Cardiac muscle cell (in vitro differentiated cells and primary cell): ENCODE results near the gene ARHGEF17. TPM values are rescaled to one million over a fixed set of nuclear protein-coding genes. Genes with fewer than 3 reads are reported as not detected.

Source experiments
- DNase-seq, 2 donors: peaks; one replicate each; pipeline versions ENCODE4 v3.0.0 to v3.0.0-alpha.2; 2010 to 2017; ENCODE audit warnings: low read depth in 1 of 2, low spot score in 1 of 2
- H3K27ac ChIP-seq: fragments of 200-600 bp; sonication (generic); 2 replicates; pipeline ENCODE4 v1.5.1; 2016
- H3K27me3 ChIP-seq: fragments of 200-600 bp; sonication (generic); 2 replicates; pipeline ENCODE4 v1.6.0; 2016; ENCODE audit warnings: control low read depth
- H3K36me3 ChIP-seq: fragments of 200-600 bp; sonication (generic); 2 replicates; pipeline ENCODE4 v1.5.1; 2016; ENCODE audit warnings: control low read depth
- H3K4me1 ChIP-seq: fragments of 200-600 bp; sonication (generic); 2 replicates; pipeline ENCODE4 v1.8.1; 2017; ENCODE audit warnings: low read depth, mild to moderate bottlenecking, mixed run types
- H3K4me3 ChIP-seq: fragments of 200-600 bp; sonication (generic); 2 replicates; pipeline ENCODE4 v1.5.1; 2016; ENCODE audit warnings: mild to moderate bottlenecking
- H3K9me3 ChIP-seq: fragments of 200-600 bp; sonication (generic); 2 replicates; pipeline ENCODE4 v1.5.1; 2017; ENCODE audit warnings: low read depth, mild to moderate bottlenecking, control low read depth
- polyA plus RNA-seq: library from polyadenylated mRNA; unstranded; fragments of >200 nt; fragmentation: Nextera tagmentation; extraction: Ambion mirVana; gene quantifications from 2 replicates; pipeline ENCODE4 v1.2.1, GENCODE V29; 2016
- total RNA-seq: library from RNA; depleted of rRNA; stranded (reverse); fragments of >200 nt; gene quantifications from 2 replicates; pipeline ENCODE4 v1.2.3, GENCODE V29; 2016
- TF ChIP-seq, protein P1 (sequence below): IDR thresholded peaks from 2 replicates; pipeline ENCODE4 v1.5.1; 2012; ENCODE audit warnings: low read depth, mild to moderate bottlenecking, low read length

Gene ARHGEF17
- total and polyA plus RNA-seq, 2 experiments from 2014 or later = 26.5 to 60.3 TPM

DNA sequence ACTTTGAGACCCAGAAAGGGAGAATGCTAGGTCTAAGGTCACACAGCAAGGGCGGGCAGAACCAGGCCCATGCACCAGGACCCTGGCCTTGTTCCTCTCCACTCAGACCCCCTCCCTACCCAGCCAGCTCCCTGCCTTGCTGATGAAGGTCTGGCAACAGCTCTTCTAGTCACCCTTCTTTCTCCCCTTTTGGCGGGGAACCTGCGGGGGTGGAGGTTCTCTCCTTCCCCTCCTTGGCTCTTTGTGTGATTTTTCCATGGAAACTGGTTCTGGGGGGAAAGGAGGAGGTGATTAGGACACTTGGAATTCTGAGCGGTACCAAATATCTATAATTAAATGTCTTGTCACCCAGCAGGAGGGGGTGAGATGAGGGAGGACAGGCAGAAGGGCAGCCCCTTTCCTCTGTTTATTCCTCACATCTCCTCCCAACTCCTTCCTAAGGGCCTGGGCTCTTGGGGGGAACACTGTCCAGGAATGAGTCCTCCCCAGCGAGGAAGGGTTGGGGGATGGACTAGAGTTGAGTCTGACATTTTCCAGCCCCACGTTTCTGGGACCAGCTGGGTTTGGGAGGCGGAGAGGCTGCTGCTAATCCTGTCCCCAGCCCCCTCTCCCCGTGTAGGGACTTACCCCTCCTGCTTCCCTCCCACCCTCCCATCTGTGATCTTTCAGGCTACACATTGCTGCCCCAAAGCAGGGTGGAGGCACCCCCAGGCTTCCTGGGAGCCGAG lies 7.4 kb downstream of the ARHGEF17 start:
- Histone ChIP-seq H3K27ac (peak overlapping the region; percentile 97), H3K36me3 (no peaks in the 10 kb centered on the region), H3K4me1 (peaks cover 50% of the 10 kb centered on the region), H3K9me3 (no peaks in the 10 kb centered on the region), H3K4me3 (no peak overlapping the region), H3K27me3 (no peaks in the 10 kb centered on the region)
- TF ChIP-seq, protein P1, sequence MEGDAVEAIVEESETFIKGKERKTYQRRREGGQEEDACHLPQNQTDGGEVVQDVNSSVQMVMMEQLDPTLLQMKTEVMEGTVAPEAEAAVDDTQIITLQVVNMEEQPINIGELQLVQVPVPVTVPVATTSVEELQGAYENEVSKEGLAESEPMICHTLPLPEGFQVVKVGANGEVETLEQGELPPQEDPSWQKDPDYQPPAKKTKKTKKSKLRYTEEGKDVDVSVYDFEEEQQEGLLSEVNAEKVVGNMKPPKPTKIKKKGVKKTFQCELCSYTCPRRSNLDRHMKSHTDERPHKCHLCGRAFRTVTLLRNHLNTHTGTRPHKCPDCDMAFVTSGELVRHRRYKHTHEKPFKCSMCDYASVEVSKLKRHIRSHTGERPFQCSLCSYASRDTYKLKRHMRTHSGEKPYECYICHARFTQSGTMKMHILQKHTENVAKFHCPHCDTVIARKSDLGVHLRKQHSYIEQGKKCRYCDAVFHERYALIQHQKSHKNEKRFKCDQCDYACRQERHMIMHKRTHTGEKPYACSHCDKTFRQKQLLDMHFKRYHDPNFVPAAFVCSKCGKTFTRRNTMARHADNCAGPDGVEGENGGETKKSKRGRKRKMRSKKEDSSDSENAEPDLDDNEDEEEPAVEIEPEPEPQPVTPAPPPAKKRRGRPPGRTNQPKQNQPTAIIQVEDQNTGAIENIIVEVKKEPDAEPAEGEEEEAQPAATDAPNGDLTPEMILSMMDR = no peak
- DNase-seq = no peak

DNA sequence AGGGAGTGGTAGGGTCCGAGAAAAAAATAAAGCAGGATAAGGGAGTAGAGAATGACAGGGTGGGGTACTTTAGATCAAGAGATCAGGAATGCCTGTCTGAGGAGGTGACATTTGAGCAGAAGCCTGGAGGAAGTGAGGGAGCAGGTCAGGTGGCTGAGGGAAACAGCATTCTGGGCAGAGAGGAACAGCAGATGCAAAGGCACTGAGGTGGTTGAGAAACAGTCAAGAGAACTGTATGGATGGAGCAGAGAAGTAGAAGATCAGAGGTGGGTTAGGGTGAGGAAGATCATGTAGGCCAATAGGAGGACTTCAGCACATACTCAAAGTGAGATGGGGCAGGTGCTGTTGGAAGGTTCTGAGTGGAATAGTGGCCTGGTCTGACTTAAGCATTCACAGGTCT lies 8.3 kb downstream of the ARHGEF17 start:
- Histone ChIP-seq H3K9me3 (no peaks in the 10 kb centered on the region), H3K4me1 (peaks cover 53% of the 10 kb centered on the region), H3K27me3 (no peaks in the 10 kb centered on the region), H3K36me3 (no peaks in the 10 kb centered on the region), H3K4me3 (no peak overlapping the region), H3K27ac (peak overlapping the region; percentile 97)
- no peak for DNase-seq
- TF ChIP-seq, protein P1 = no peak

DNA sequence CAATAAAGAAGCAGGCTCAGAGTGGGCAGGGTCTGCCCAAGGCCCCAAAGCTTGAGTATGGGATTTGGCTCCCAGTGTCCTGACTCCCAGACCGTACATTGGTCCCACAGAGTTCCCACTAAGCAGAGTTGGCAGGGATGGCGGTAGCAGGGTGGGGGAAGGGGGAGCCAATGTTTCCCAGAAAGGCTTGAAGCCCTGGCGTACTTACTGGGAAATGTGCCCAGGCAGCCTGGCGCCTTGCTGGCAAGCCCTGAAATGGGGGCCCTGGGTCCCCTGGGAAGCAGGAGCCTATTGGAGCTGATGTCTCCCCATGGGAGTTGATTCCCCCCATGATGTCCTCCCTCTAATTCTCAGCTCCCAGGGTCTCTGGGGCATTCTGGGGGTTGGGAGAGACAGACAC lies 9.3 kb downstream of the ARHGEF17 start:
- Histone ChIP-seq H3K36me3 (no peaks in the 10 kb centered on the region), H3K27me3 (no peaks in the 10 kb centered on the region), H3K9me3 (no peaks in the 10 kb centered on the region), H3K4me3 (no peak overlapping the region), H3K27ac (peak overlapping the region; percentile 24), H3K4me1 (peaks cover 53% of the 10 kb centered on the region)
- TF ChIP-seq, protein P1 = no peak
- DNase-seq = peak in 1 of 2 donors; percentile 51

DNA sequence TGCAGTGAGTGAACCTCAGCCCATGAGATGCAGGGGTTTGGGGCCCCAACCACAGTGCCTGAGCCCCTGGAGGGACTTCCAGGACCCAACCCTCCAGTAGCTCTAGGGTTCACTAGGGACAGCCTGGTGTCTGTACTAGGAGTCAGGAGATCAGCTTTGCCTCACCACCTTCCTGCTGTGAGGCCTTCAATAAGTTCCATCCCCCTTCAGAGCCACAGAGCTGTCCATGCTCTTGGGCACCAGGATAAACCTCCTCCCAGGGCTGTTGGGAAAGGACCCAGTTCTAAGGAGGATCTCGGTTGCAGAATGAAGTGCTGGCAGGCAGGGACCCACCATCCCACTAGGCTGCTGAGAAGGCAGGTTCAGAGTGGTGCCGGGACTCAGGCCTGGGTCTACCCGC lies 9.7 kb downstream of the ARHGEF17 start:
- no peaks in the 10 kb centered on the region for H3K27me3 ChIP-seq
- H3K4me1 ChIP-seq = peaks cover 53% of the 10 kb centered on the region
- H3K27ac ChIP-seq = peak overlapping the region; percentile 24
- no peaks in the 10 kb centered on the region for H3K9me3 ChIP-seq
- H3K36me3 ChIP-seq = no peaks in the 10 kb centered on the region
- no peak overlapping the region for H3K4me3 ChIP-seq
- TF ChIP-seq, protein P1 = no peak
- DNase-seq = no peak

DNA sequence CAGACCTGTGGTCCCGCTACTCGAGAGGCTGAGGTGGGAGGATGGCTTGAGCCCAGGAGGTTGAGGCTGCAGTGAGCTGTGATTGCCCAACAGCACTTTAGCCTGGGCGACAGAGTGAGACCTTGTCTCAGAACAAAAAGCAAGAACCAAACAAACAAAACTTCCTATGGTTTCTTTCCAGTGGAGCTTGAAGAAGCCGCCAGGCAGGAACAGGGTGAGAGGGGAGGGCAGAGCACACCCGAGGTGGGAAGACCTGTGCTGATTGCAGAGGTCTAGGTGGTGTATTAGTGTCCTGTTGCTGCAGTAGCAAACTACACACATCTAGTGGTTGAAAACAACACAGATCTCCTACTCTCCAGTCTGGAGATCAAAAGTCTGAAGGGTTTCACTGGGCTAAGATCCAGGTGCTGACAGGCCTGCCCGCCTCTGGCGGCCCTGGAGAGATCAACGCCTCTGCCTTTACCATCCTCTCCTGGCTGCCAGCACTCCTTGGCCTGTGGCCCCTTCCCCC lies 10.5 kb downstream of the ARHGEF17 start:
- Histone ChIP-seq H3K9me3 (no peaks in the 10 kb centered on the region), H3K4me3 (no peak overlapping the region), H3K4me1 (peaks cover 53% of the 10 kb centered on the region), H3K27ac (no peak overlapping the region), H3K36me3 (no peaks in the 10 kb centered on the region), H3K27me3 (no peaks in the 10 kb centered on the region)
- DNase-seq = peak in 1 of 2 donors; percentile 43
- TF ChIP-seq, protein P1 = no peak
